GM10847 (cell line): ENCODE results near the gene MIEF1.

Source experiments
- POLR2A ChIP-seq: IDR thresholded peaks from 2 replicates; pipeline ENCODE4 v1.6.1; 2011; ENCODE audit not compliant: insufficient read length; ENCODE audit errors: extremely low read depth

The MIEF1 gene

GRCh38 chr22:39468487-39469325 is 33.4 kb upstream of the MIEF1 start:
- no peak for TF ChIP-seq POLR2A

- TF ChIP-seq POLR2A, result no peak
These were observed 32.8 kb upstream of the MIEF1 start for GRCh38 chr22:39469326-39469680.

GRCh38 chr22:39469681-39470450 is 32.2 kb upstream of the MIEF1 start:
- TF ChIP-seq POLR2A, result no peak

- no peak for TF ChIP-seq POLR2A
These were observed 31.4 kb upstream of the MIEF1 start for GRCh38 chr22:39470451-39471291.

- TF ChIP-seq POLR2A, result no peak
These were observed 30.5 kb upstream of the MIEF1 start for GRCh38 chr22:39471381-39472141.

- TF ChIP-seq POLR2A, result no peak
These were observed 29.2 kb upstream of the MIEF1 start for GRCh38 chr22:39472570-39473556.

GRCh38 chr22:39473851-39474250 is 28.2 kb upstream of the MIEF1 start:
- no peak for TF ChIP-seq POLR2A

- TF ChIP-seq POLR2A, result no peak
These were observed 27.6 kb upstream of the MIEF1 start for GRCh38 chr22:39474351-39475111.

- TF ChIP-seq POLR2A, result no peak
These were observed 26.8 kb upstream of the MIEF1 start for GRCh38 chr22:39475337-39475736.

GRCh38 chr22:39475902-39476301 is 26.2 kb upstream of the MIEF1 start:
- TF ChIP-seq POLR2A, result no peak

- no peak for TF ChIP-seq POLR2A
These were observed 25.4 kb upstream of the MIEF1 start for GRCh38 chr22:39476664-39477063.

- TF ChIP-seq POLR2A, result no peak
These were observed 24.5 kb upstream of the MIEF1 start for GRCh38 chr22:39477542-39477941.

GRCh38 chr22:39478441-39478850 is 23.6 kb upstream of the MIEF1 start:
- TF ChIP-seq POLR2A, result no peak
